GM19351 (cell line): ENCODE results near the gene C6orf141.

Experiments used
- ATAC-seq: cut with Tn5 transposase; IDR thresholded peaks from one replicate; pipeline ENCODE4 v1.9.1; 2021; ENCODE audit warnings: mild to moderate bottlenecking, moderate library complexity; ENCODE audit not compliant: unreplicated experiment

The C6orf141 gene

GRCh38 chr6:49550492-49551077 lies at the start of gene C6orf141:
TSS of gene C6orf141 (plus strand) at chr6:49550668. CDS start at chr6:49550793, 125 bp downstream.
- peak; percentile 79 for ATAC-seq

- no peak for ATAC-seq
Observed at GRCh38 chr6:49504666-49505065, 45.8 kb upstream of the C6orf141 start.

- ATAC-seq: no peak
Observed at GRCh38 chr6:49506569-49507111, 43.8 kb upstream of the C6orf141 start.

GRCh38 chr6:49509342-49509741 lies 41.1 kb upstream of the C6orf141 start:
- no peak for ATAC-seq

DNA sequence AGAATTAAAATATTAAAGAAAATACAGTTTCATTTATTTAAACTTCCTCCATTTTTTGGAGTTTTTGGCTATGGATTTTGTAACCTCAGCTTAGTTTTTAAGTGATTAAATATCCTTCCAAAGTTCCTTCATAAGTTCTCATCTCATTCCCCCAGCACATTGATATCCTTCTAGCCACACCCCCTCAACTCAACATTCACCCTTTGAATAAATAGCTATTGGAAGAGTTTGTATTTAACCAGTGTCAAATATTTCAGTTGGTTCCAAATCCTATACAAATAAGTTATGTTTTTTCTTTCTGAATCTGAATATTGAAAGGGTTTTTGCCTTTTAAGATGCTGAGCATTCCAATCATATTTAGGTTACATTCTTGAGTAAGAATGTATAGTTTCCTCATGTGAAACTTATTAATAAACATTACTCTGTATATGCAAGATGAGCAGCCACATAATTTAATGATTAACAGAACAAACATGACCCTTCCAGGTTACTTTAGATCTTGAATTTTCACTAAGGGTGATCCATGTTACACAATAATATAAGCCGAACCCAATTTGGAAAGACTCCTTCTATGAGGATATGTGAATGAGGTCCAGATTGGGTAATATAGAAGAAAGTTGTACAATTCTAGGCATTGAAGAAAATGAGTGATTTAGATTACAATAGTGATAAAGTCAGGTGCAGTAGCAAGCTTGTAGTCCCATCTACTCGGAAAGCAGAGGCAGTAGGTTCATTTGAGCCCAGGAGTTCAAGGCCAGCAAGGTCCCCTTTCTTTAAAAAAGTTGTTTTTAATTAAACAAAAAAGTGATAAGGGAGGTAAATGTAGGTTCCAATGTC lies 37.1 kb upstream of the C6orf141 start:
- ATAC-seq: no peak

GRCh38 chr6:49514571-49515484 lies 35.6 kb upstream of the C6orf141 start:
- no peak for ATAC-seq

DNA sequence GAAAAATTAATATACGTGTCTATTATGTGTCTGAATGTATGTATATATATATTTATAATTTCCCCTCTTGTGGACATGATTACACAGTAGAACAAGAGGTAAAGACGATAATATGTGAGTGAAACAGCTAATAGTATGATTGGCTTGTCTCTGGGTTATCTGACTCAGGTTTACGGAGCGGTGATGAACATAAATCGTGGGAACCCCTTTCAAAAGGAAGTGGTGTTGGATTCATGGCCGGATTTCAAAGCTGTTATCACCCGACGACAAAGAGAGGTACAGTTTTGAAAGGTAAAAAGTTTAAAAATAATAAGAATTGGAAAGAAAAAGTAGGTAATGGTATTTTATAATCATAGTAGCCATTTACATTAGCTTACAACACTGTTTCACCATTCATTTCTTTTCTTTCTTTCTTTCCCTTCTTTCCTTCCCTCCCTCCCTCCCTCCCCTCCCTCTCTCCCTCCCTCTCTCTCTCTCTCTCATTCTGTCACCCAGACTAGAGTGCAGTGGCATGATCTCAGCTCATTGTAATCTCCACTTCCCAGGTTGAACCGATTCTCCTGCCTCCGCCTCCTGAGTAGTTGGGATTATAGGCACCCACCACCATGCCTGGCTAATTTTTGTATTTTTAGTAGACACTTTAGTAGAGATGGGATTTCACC lies 34.9 kb upstream of the C6orf141 start:
- no peak for ATAC-seq

DNA sequence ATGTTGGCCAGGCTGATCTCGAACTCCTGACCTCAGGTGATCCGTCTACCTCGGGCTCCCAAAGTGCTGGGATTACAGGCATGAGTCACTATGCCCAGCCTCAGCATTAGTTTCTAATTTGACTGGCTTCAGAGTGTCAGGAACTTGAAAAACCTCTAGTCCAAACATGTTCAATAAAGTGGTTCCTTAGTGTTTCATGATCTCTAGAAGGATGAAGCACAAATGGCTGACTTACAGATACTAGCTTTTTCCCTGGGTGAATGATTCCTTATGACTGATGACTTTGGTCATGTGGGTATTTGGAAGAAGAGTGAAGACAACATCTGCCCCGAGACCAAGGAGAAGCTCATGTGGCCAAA lies 34.3 kb upstream of the C6orf141 start:
- ATAC-seq: no peak

DNA sequence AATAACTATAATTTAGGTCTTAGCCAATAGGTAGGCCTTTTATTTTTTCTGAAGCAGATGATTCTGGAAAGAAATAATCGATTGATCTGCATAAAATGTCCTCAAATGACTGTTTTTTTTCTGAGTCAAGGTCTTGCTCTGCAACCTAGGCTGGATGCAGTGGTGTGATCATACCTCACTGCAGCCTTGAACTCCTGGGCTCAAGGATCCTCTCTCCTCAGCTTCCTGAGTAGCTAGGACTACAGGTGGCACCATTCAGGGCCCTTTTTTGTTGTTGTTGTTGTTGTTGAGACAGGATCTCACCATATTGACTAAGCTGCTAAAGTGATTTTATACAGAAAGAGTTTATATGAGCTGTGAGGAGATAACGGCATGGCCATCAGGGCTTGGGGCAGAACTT lies 32.5 kb upstream of the C6orf141 start:
- no peak for ATAC-seq

DNA sequence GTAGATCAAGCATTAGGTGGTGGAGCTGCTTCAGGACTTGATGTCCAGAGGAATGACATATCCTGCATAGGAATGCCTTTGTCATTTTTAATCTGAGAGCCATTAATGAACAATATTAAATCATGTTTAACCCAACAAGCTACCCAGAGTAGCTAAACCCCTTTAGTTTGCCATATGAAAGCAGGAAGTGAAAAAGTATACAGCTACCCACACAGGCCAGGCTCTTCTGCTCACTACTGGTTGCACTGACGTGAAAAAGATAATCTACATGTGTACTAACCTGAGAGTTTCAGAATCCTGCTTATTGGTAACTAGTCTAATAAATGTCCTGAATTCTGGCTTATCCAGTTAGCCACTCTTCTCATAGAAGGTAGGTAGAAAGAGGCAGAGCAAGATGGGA lies 30.8 kb upstream of the C6orf141 start:
- peak; percentile 99 for ATAC-seq

DNA sequence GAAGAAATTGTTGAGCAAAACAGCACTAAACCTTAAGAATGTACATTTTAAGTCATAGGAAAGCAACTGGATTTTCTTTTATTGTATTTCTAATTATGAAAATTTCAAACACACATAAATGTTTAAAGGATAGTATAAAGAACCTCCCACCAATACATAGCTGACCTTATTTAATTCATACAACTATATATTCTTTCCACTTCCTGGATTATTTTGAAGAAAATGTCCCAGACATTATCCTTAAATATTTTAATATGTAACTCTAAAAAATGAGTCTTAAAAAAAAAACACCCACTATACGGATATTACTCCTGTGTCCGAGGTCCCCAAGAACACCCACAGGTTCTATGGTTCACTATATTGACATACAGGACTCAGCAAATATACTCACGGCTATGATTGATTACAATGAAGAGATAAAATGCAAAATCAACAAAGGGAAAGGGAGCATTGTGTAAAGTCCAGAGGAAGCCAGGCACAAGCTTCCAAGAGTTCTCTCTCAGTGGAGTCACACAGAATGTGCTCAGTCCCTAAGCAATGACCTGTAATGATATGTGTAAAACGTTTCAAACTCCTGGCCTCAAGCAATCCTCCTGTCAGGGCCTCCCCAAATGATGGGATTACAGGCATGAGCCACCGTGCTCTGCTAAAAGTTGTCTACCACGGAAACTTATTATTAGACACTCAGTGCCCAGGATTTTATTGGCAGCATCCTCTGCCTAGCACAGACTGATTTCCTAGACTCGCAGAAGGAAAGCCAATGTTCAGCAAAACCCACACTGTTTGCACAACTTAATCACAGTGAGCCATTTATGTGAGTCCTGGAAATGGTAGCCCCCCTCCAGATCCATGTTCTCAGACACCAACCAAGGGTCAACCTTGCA lies 27.5 kb upstream of the C6orf141 start:
- ATAC-seq: no peak

DNA sequence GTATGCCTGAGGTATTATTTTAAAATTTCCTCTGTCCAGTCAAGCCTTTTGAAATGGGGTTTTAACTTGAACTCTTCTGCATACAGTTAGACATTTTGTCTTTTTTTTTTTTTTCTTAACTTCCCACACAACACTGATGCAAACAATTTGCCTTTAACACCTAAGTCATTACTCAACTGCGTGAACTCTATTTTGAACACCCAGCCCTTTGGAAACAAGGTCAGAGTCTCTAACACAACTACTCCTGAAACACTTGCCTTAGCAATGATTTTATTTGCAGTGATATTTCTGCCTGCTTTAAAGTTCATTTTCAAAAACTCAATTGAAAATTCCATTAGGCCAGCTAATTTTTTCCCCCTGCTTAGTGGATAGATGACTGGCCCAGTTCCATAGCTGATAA lies 26.6 kb upstream of the C6orf141 start:
- ATAC-seq: no peak

- no peak for ATAC-seq
Observed at GRCh38 chr6:49524541-49524940, 25.9 kb upstream of the C6orf141 start.

GRCh38 chr6:49526598-49526997 lies 23.9 kb upstream of the C6orf141 start:
- no peak for ATAC-seq

- ATAC-seq: no peak
Observed at GRCh38 chr6:49527320-49527719, 23.1 kb upstream of the C6orf141 start.

- no peak for ATAC-seq
Observed at GRCh38 chr6:49528571-49528970, 21.9 kb upstream of the C6orf141 start.

GRCh38 chr6:49530141-49530776 lies 20.2 kb upstream of the C6orf141 start:
- ATAC-seq: no peak

- ATAC-seq: peak; percentile 97
Observed at GRCh38 chr6:49531774-49532569, 18.5 kb upstream of the C6orf141 start.
